SK-N-SH (cell line): Measurements from ENCODE around the gene SSTR3. TPM values are rescaled to one million over a fixed set of nuclear protein-coding genes. Genes with fewer than 3 reads are reported as not detected.

Experiments
- CTCF ChIA-PET: fragments of 300-600, 350-600 bp; formaldehyde crosslinking; extraction: SDS; loops from one replicate; lab custom pipeline; 2021; lab: Yijun Ruan, JAX
- POLR2A ChIA-PET: fragments of 350-600 bp; sonication (Branson Sonifier 250); formaldehyde crosslinking; extraction: SDS; loops from one replicate; lab custom pipeline; 2020; ENCODE audit warnings: antibody characterized with exemption, inconsistent platforms; lab: Yijun Ruan, JAX
- DNase-seq: peaks from one replicate; pipeline ENCODE4 v3.0.0; 2012
- H2AFZ ChIP-seq: fragments of 200-600 bp; sonication (generic); 2 replicates; pipeline ENCODE4 v1.8.1; 2016; ENCODE audit warnings: antibody characterized with exemption, mild to moderate bottlenecking, low read depth
- H3F3A ChIP-seq: fragments of 200-600 bp; sonication (generic); replicated peaks from 2 replicates; pipeline ENCODE3; 2016; ENCODE audit warnings: antibody characterized with exemption, mild to moderate bottlenecking; ENCODE audit not compliant: insufficient read depth
- H3K27ac ChIP-seq, 2 experiments: fragments of 200-500 bp in 1 of 2; fragments of 200-600 bp in 1 of 2; sonication (Bioruptor generic) in 1 of 2; sonication (generic), shearing (Covaris generic) in 1 of 2; 2 replicates each; pipeline versions ENCODE4 v1.5.1 to v1.6.1; 2014 to 2016; ENCODE audit warnings: low read depth in 2 of 2, inconsistent platforms in 1 of 2, low read length in 1 of 2, mild to moderate bottlenecking in 1 of 2, mixed read lengths in 1 of 2
- H3K27me3 ChIP-seq: fragments of 200-600 bp; sonication (generic), shearing (Covaris generic); 2 replicates; pipeline ENCODE4 v1.6.1; 2016; ENCODE audit warnings: mixed run types; ENCODE audit not compliant: insufficient read depth
- H3K36me3 ChIP-seq, 2 experiments: fragments of 200-500 bp in 1 of 2; fragments of 200-600 bp in 1 of 2; sonication (Bioruptor generic) in 1 of 2; sonication (generic) in 1 of 2; replicated peaks in 1 of 2; 2 replicates each; pipeline versions ENCODE3 to v1.5.1; 2014 to 2016; ENCODE audit warnings: low read length in 1 of 2, mild to moderate bottlenecking in 1 of 2; ENCODE audit not compliant: insufficient read depth in 2 of 2, control insufficient read depth in 1 of 2
- H3K4me1 ChIP-seq, 2 experiments: fragments of 200-500 bp in 1 of 2; fragments of 200-600 bp in 1 of 2; sonication (Bioruptor generic) in 1 of 2; sonication (generic), shearing (Covaris generic) in 1 of 2; 2 replicates each; pipeline versions ENCODE4 v1.5.1 to v1.6.1; 2014 to 2016; ENCODE audit warnings: low read depth in 1 of 2, low read length in 1 of 2, mixed run types in 1 of 2; ENCODE audit not compliant: insufficient read depth in 2 of 2, control insufficient read depth in 1 of 2
- H3K4me2 ChIP-seq: fragments of 200-600 bp; sonication (generic), shearing (Covaris generic); 2 replicates; pipeline ENCODE4 v1.6.1; 2017; ENCODE audit warnings: mixed run types
- H3K4me3 ChIP-seq, 2 experiments: fragments of 200-500 bp in 1 of 2; fragments of 200-600 bp in 1 of 2; sonication (Bioruptor generic) in 1 of 2; sonication (generic), shearing (Covaris generic) in 1 of 2; 2 replicates each; pipeline versions ENCODE4 v1.5.1 to v1.8.1; 2014 to 2016; ENCODE audit warnings: low read depth in 2 of 2, inconsistent platforms in 1 of 2, low read length in 1 of 2, mild to moderate bottlenecking in 1 of 2, mixed read lengths in 1 of 2, moderate library complexity in 1 of 2
- H3K79me2 ChIP-seq: fragments of 200-600 bp; sonication (generic); 2 replicates; pipeline ENCODE4 v1.8.1; 2017; ENCODE audit warnings: mild to moderate bottlenecking; ENCODE audit not compliant: insufficient read depth
- H3K9ac ChIP-seq: fragments of 200-600 bp; sonication (generic); 2 replicates; pipeline ENCODE4 v1.6.1; 2017; ENCODE audit warnings: mixed run types
- H3K9me2 ChIP-seq: fragments of 200-600 bp; sonication (generic); 2 replicates; pipeline ENCODE4 v1.6.1; 2017; ENCODE audit warnings: mixed run types
- H3K9me3 ChIP-seq: fragments of 200-600 bp; sonication (generic); 2 replicates; pipeline ENCODE4 v1.6.1; 2017; ENCODE audit warnings: mixed run types, mild to moderate bottlenecking, moderate library complexity
- H4K20me1 ChIP-seq: fragments of 200-600 bp; sonication (generic); 2 replicates; pipeline ENCODE4 v1.6.1; 2017; ENCODE audit warnings: mild to moderate bottlenecking, mixed run types; ENCODE audit not compliant: insufficient read depth
- CHD2 ChIP-seq: fragments of 150-350 bp; IDR thresholded peaks from 2 replicates; pipeline ENCODE4 v1.6.1; 2018; ENCODE audit warnings: low read length; ENCODE audit not compliant: partially characterized antibody
- ELF1 ChIP-seq: IDR thresholded peaks from 2 replicates; pipeline ENCODE4 v1.4.0; 2012
- GATA2 ChIP-seq: sonication (generic); formaldehyde crosslinking; IDR thresholded peaks from 2 replicates; pipeline ENCODE4 v1.5.0; 2020; ENCODE audit warnings: mild to moderate bottlenecking, missing genetic modification reagents
- JUND ChIP-seq: IDR thresholded peaks from 2 replicates; pipeline ENCODE4 v1.4.0; 2012
- MAX ChIP-seq: IDR thresholded peaks from 2 replicates; pipeline ENCODE4 v1.4.0; 2012; ENCODE audit warnings: low read depth
- MEF2A ChIP-seq: IDR thresholded peaks from 2 replicates; pipeline ENCODE4 v1.4.0; 2012; ENCODE audit warnings: low read depth, borderline replicate concordance
- MXI1 ChIP-seq: IDR thresholded peaks from 2 replicates; pipeline ENCODE4 v1.6.1; 2012; ENCODE audit warnings: mild to moderate bottlenecking, low read depth, low read length, improper control_type of control experiment
- NFIC ChIP-seq: IDR thresholded peaks from 2 replicates; pipeline ENCODE4 v1.4.0; 2012; ENCODE audit warnings: borderline replicate concordance
- NRF1 ChIP-seq: IDR thresholded peaks from 2 replicates; pipeline ENCODE4 v1.6.1; 2012; ENCODE audit warnings: low read depth, mild to moderate bottlenecking, low read length
- RAD21 ChIP-seq: IDR thresholded peaks from 2 replicates; pipeline ENCODE4 v1.6.1; 2012; ENCODE audit warnings: mild to moderate bottlenecking, low read length
- RCOR1 ChIP-seq: fragments of 150-350 bp; IDR thresholded peaks from 2 replicates; pipeline ENCODE4 v1.6.1; 2017; ENCODE audit warnings: antibody characterized with exemption, low read length
- RFX5 ChIP-seq: IDR thresholded peaks from 2 replicates; pipeline ENCODE4 v1.6.1; 2012; ENCODE audit warnings: mild to moderate bottlenecking, improper control_type of control experiment, low read length
- SIN3A ChIP-seq: IDR thresholded peaks from 2 replicates; pipeline ENCODE4 v1.6.1; 2012; ENCODE audit warnings: low read depth, mild to moderate bottlenecking, low read length, moderate library complexity, borderline replicate concordance
- SMC3 ChIP-seq: IDR thresholded peaks from 2 replicates; pipeline ENCODE4 v1.6.1; 2012; ENCODE audit warnings: low read depth, low read length, improper control_type of control experiment
- TAF1 ChIP-seq: IDR thresholded peaks from 2 replicates; pipeline ENCODE4 v1.6.1; 2012; ENCODE audit warnings: low read depth, mild to moderate bottlenecking, low read length, moderate library complexity, borderline replicate concordance
- TCF12 ChIP-seq: IDR thresholded peaks from 2 replicates; pipeline ENCODE4 v1.4.0; 2012
- TEAD4 ChIP-seq: IDR thresholded peaks from 2 replicates; pipeline ENCODE4 v1.4.0; 2012; ENCODE audit warnings: mild to moderate bottlenecking, borderline replicate concordance; ENCODE audit not compliant: insufficient read depth
- YY1 ChIP-seq: IDR thresholded peaks from 2 replicates; pipeline ENCODE4 v1.4.0; 2012; ENCODE audit warnings: low read depth, mild to moderate bottlenecking
- WGBS: methylation state at CpG from one replicate; pipeline ENCODE4 v1.1.6; 2017; ENCODE audit warnings: low lambda C conversion rate; 5-methylcytosine and 5-hydroxymethylcytosine counted together
- polyA plus RNA-seq, 3 experiments: library from polyadenylated mRNA; depleted of rRNA; stranded (reverse); fragments of >200 nt; gene quantifications; 2 replicates each; pipeline ENCODE4 v1.2.3, GENCODE V29; 2012
- TF ChIP-seq, protein P1 (sequence below): fragments of 200-600 bp; sonication (generic); IDR thresholded peaks from 2 replicates; pipeline ENCODE4 v1.6.1; 2017; ENCODE audit warnings: antibody characterized with exemption, mild to moderate bottlenecking, moderate library complexity
- TF ChIP-seq, protein P2 (sequence below): fragments of 150-350 bp; IDR thresholded peaks from 2 replicates; pipeline ENCODE4 v1.6.1; 2016; ENCODE audit warnings: mild to moderate bottlenecking, low read depth, low read length

SSTR3 gene
- polyA plus RNA-seq, 1 of the 3 experiments (the other 2 are of a cell fraction), result not detected

GRCh38 chr22:37202716-37203115 lies 9.6 kb downstream of the SSTR3 start:
- CTCF ChIA-PET, result interaction anchor here (7.6 to 7.7 kb wide), 2 partner anchors 23 to 38 kb away, joined by 156 to 190 read pairs; partner anchors contain the start of gene C1QTNF6
- TF ChIP-seq MXI1 (no peak), TCF12 (no peak), CHD2 (no peak), RAD21 (no peak), GATA2 (CRISPR knock-in tag) (no peak), JUND (no peak), MEF2A (no peak), TEAD4 (no peak), NRF1 (no peak), ELF1 (no peak), TAF1 (no peak), MAX (no peak), NFIC (no peak), SIN3A (no peak), YY1 (no peak), SMC3 (no peak), RCOR1 (no peak), RFX5 (no peak)
- TF ChIP-seq, protein P1, sequence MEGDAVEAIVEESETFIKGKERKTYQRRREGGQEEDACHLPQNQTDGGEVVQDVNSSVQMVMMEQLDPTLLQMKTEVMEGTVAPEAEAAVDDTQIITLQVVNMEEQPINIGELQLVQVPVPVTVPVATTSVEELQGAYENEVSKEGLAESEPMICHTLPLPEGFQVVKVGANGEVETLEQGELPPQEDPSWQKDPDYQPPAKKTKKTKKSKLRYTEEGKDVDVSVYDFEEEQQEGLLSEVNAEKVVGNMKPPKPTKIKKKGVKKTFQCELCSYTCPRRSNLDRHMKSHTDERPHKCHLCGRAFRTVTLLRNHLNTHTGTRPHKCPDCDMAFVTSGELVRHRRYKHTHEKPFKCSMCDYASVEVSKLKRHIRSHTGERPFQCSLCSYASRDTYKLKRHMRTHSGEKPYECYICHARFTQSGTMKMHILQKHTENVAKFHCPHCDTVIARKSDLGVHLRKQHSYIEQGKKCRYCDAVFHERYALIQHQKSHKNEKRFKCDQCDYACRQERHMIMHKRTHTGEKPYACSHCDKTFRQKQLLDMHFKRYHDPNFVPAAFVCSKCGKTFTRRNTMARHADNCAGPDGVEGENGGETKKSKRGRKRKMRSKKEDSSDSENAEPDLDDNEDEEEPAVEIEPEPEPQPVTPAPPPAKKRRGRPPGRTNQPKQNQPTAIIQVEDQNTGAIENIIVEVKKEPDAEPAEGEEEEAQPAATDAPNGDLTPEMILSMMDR, result no peak
- TF ChIP-seq, protein P2, sequence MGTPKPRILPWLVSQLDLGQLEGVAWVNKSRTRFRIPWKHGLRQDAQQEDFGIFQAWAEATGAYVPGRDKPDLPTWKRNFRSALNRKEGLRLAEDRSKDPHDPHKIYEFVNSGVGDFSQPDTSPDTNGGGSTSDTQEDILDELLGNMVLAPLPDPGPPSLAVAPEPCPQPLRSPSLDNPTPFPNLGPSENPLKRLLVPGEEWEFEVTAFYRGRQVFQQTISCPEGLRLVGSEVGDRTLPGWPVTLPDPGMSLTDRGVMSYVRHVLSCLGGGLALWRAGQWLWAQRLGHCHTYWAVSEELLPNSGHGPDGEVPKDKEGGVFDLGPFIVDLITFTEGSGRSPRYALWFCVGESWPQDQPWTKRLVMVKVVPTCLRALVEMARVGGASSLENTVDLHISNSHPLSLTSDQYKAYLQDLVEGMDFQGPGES, result no peak
- 76% methylated on average over 8 of the region's 10 CpGs for WGBS

More at GRCh38 chr22:37202716-37203115, 9.6 kb downstream of the SSTR3 start:
- Histone ChIP-seq H3K9ac (no peak overlapping the region), H2AFZ (no peak overlapping the region), H3K9me2 (no peaks in the 10 kb centered on the region), H3K36me3 (no peaks in the 10 kb centered on the region), H3K79me2 (no peaks in the 10 kb centered on the region; the same call in 1 of the 2 replicates), H3K9me3 (no peaks in the 10 kb centered on the region), H3K4me3 (no peak overlapping the region), H3K4me2 (no peak overlapping the region), H4K20me1 (no peaks in the 10 kb centered on the region), H3K27ac (no peak overlapping the region), H3F3A (peaks cover 7% of the 10 kb centered on the region), H3K27me3 (no peaks in the 10 kb centered on the region), H3K4me1 (peaks cover 6 to 11% of the 10 kb centered on the region in 2 experiments; a peak in 3 of 4 replicates)
- POLR2A ChIA-PET, result no interaction called here
- no peak for DNase-seq
